CD4-positive, alpha-beta T cell treated with Interferon alpha-2 for 1 hour (primary cell): Measurements from ENCODE around the gene PRUNE2.
A peak's percentile ranks its signal among the peaks of the same experiment; 100 is the strongest.

Experiments
- DNase-seq, 2 donors: peaks; one replicate each; pipeline ENCODE4 v3.0.0-alpha.2; 2020 to 2022

Gene PRUNE2

DNA sequence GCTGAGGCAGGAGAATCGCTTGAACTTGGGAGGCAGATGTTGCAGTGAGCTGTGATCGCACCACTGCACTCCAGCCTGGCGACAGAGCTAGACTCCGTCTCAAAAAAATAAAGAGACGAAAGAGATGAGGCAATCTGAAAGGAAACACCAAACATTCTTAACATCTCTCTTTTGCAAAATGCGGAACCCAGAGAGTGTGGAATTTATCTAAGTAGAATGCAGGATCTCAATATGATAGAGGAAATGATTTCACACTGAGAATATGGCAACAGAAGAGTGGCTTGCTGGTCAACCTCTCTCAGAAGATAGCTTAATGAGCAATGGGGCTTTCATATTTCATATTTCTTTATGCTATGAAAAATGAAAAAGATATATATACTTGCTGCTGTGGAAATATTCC is 175.1 kb downstream of the PRUNE2 start:
- DNase-seq, result no peak

DNA sequence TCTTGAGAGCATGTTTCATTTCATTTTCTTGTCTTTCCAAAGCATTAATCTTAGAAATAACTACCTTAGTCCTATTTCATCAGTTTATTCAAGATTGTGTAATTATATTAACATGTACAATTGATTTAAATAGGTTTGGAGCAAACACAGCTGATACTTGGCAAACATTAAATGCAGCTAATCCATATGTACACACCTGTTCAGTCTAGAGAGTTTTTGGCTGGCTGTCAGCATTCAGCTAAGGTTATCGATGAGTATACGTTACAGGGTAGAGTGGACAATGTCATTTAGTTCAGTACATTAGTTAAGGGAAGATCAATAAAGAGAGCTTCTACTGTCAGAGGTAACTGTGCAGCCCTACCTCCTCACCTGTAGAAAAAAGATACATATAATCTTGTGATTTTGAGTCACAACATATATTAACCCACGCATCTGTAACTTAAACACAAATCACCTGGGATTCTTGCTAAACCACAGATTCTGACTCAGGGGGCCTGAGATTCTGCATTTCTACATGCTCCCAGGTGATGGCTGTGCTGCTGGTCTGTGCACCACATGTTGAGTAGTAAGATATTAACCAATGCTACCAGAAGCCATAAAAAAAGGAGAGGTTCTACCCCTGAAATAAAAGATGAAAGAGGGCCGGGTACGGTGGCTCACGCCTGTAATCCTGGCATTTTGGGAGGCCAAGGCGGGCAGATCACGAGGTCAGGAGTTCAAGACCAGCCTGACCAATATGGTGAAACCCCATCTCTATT is 175.8 kb downstream of the PRUNE2 start:
- no peak for DNase-seq

DNA sequence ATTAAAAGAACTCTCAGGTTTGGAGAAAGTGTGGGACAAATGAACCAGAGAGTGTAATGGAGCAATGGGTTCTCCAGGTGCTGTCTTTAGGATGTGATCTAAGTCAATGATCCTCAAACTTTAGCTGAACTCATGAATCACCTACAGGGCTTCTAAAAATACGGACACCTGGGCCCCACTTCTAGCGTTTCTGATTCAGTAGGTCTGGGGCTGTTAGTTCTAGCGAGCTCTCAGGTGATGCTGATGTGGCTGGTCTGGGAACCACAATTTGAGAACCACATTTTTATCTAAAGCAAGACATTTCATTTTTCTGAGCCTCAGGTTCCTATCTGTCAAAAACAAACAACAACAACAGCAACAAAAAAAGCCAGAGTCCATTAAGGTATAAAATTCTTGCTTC is 176.8 kb downstream of the PRUNE2 start:
- no peak for DNase-seq

DNA sequence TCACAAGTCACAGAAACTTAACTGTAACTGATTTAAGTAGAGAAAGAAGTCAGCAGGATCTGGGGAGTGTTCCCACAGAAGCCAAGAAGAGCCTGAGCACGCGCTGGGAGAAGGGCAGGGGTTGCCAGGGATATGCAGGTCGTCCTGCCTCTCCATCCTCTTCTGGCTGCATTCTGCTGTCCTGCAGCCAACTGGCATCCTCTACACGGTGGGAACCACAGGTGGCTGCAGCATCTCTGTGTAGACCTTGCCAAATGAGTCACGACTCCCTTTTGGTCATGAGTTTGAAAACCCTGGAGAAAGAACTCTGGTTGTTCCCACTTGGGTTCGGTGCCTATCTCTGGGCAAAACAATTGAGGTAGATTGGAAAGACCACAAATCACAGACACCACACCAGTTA is 180.0 kb downstream of the PRUNE2 start:
- no peak for DNase-seq

DNA sequence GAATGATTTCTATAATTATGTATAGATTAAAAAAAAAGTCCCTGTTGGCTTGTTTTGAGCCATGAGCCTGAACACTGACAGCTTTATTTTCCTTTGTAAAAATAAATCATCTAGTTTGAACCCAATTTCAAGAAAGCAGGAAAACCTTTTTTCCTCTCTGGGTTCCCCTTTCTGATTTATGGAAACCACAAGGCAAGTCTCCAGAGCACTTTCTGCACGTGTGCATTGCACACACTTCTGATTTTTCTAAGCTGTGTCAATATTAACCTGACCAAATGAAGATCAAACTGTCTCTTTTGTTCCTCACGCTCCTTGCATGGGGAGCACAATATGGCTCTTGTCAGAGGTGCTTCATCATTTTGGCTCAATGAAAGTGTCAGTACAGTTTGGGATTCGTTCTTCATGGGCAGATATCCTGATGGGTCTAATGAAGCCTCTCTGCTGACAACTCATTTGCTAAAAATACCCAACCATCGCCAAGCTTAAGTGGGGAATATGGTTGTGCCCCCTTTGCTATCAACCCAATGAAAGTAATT is 180.8 kb downstream of the PRUNE2 start:
- DNase-seq, result no peak

DNA sequence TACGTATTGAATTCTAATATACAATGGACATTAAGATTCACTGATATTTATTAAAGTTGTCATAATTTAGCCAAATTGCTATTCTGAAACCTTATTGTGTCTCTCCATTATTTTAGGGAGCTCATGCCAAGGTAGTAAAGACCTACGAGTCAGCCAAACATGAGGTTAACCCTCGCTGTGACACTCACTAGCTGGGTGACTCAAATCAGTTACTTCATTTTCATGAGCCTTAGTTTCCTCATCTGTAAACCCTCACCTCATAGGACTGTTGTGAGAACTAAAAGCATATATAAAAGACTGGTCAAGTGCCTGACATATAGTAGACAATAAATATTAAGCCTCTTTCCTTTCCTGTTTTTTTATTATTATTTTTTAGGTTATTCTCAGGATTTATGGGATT is 185.7 kb downstream of the PRUNE2 start:
- DNase-seq, result no peak

DNA sequence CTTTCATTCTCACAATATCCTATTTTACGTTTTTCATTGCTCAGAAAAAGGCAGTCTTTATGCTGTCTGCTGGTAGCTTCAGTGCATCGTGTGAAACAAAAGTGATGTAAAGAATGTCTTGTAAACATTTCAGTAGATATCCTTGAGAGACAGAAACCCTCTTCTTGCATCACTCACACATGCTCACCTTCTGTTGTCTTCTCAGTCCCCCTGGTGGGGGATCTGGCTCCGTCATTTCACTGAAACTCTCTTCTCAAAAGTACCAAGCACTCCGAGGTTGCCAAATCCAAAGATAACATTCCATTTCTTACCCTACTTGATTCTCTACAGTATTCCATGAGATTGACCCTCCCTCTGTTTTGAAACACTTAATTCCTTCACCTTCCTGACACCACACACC is 187.7 kb downstream of the PRUNE2 start:
- DNase-seq, result no peak

DNA sequence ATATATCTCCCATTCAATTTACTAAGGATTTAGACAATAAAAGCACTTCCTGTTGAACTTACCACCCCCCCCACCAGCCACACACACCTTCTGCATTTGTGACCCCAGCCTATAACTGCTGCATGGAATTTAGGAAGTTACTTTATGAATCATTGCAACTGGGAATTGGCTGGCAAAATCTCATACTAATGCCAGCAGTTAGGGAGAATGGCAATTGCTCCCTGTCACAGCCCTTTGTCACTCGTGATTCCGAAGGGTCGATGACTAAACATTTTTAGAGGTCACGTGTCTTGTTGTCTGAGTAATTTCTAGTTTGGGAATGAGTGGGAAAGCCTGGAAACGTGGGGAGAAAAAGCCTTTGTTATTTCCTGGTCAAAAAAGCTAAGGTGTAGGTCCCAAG is 188.3 kb downstream of the PRUNE2 start:
- DNase-seq, result peak in 1 of 2 donors; percentile 6

DNA sequence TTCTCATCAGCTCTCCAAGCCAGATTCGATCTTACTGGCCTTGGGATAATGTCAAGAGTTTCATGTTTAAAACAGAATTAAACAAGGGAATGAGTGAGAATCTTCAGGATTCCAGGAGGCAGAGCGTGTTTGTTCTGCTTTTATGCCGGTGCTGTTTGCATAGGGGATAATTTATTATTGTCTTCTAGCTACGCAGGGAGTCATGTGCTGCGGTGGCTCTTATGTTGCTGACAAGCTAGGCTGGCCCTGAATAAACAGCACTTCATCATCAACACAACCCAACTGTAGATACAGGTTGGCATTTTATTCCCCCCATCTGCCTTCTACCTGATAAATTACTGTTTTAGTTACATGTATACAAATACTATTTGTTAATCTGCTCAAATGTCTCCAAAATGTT is 188.7 kb downstream of the PRUNE2 start:
- DNase-seq, result no peak

DNA sequence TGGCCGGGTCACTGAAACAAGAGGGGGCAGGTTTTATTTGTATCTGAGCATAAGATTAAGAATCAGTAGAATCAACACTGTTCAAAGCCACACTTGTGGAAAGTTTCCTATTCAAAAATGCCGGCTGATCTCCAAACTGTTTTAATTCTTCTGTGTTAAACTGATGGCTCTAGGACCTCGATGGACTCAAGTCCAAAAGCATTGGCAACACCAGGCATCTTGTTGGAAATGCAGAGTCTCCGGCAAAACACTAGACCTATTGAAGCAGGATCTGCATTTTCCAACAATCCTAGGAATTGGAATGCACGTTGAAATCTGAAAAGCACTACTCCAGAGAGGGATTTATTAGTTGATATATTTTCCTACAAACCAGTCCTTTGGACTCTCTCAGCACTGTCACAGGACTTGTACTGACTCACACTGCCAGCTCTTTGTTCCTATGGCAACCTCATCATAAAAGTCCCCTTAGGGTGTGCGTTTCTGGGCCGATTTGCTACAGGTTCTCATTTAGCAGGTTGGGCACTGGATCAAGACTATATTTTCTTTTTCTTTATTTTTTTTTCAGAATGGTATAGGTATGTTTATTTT is 189.7 kb downstream of the PRUNE2 start:
- DNase-seq, result no peak

DNA sequence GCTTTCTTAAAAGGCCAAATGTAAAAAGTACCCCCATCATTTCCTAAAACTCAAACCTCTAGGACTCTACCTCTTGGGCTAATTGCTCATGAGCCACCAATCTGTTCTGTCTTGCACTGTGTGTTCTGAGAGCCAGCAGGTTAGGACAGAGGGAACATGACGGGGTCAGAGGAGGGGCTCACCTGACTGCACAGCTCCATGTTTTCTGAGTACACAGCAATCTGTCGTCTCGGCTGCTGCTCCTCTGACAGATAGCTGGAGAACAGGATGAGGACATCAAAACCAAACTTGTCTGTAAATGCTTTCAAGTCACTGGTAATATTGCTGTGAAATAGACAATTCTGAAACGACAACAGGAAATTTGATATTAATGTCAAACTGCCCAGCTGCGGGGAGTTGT is 192.5 kb downstream of the PRUNE2 start:
- no peak for DNase-seq

DNA sequence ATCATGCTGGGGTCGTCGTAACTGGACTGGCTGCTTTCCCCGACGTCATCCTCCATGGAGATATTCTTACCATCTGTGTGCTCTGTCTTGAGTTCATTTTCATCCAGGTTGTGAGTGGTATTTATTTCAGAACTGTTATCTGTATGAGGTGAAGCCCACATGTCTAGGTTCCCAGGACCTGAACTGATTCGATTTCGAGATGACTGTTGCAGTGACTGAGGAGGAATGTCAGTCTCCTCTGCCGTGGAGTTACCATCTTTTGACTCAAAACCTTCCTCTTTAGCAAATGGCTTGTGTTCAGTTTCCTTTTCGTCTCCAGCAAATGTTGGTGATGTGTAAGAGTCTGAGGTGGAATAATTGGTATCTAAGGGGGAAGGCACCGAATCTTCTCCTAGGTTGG is 196.9 kb downstream of the PRUNE2 start:
- no peak for DNase-seq

DNA sequence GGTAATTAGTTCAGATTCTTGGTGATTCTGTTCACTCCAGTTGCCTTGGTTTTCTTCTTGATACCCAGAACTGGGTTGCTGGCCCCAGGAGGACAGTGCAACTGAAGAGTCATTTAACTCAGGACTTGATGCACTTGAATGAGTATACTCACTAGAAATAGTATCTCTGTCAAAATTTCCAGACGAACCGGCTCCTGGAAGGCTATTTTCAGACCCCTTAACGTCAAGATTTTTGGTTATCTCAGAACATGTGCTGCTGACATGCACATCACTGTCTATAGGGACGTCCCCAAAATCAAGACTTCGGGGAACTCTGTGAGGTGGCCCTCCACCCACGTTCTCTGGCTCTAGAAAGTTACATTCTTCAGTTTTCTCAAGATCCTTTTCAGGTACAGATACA is 198.4 kb downstream of the PRUNE2 start:
- DNase-seq, result no peak

DNA sequence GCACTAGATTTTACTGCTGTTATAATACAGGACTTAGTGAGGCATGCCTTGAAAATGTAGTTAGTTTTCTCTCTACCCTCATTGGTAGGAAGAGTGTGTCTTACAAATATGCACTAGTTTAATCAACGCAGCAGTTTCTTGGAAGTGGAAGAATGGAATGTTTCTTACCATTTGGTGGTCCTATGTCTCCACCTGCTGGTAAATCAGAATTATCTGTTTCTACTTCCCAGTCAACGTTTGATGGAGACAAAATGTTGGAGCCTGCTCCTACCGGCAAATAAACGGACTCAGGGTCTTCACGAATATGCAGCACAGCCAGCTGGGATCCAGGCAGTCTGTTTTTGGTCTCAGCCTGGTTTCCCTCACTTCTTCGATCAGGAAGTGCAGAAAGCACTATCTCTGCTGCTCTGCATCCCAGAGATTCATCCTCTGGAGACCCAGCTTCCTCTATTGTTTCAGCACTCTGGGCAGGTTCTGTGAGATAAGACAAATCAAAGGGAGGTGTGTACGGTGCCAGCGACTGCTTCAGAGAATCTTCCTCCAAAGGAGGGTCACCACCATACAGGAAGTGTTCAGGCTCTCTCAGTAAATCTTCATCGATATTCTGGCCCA is 201.2 kb downstream of the PRUNE2 start:
- peak; percentile 9 to 62 for DNase-seq

DNA sequence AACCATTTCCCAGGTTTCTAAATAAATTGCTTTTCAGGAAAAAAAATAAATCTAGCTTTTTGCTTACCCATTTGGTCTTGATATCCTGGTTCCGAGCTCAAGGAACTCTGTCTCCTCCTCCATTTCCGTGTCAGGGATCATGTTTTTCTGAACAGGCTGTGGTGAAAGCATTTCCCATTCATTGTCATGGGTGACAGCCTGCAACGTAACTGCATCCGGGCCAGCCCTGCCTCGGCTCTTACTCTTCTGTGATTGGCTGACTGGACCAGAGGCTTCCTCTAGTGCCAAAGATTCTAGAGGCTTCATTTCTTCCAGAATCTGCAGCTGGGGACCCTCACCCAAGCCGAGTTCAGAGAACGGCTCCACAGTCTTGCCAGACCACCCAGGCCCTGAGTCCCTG is 202.6 kb downstream of the PRUNE2 start:
- DNase-seq, result no peak

DNA sequence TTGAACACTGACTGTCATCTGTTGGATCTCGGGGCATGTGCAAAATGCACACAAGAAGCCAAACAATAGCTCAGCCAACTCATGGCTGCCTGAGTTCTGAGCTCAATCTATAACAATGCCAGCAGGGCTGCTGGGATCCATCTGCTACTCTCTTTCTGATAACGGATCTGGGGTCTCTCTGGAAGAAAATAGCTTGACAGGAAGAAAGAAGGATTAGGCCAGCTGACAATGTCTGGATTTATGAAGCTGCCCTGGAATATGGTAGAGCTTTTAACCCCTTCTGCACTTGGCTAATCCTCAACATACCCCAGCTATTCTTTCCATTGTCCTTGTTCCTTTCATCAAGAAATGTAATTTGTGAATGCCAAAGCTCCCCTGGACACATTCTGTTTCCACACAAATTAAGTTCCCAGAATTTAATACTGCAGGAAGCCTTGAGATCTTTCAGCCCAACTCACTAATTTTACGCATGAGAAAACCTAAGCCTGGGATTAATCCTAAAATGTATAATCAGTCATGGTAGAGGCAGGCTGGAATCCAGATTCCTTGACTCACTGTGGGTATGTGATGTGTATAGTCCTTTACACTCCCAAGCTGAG is 204.4 kb downstream of the PRUNE2 start:
- DNase-seq, result no peak

DNA sequence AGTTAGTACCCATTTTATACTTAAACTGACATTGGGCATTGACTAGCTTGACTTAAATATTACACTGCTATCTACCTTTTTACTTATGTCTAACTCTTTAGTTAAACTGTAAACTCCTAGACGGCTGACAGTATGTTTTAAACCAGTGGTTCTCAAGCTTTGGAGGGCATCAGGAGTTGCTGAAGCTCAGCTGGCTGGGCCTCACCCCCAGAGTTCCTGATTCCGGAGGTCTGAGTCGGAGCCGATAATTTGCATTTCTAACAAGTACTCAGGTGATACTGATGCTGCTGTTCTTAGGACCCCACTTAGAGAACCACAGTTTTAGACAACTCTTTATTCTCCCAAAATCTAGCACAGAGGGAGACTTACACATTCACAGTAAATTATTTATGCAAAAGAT is 205.0 kb downstream of the PRUNE2 start:
- no peak for DNase-seq

DNA sequence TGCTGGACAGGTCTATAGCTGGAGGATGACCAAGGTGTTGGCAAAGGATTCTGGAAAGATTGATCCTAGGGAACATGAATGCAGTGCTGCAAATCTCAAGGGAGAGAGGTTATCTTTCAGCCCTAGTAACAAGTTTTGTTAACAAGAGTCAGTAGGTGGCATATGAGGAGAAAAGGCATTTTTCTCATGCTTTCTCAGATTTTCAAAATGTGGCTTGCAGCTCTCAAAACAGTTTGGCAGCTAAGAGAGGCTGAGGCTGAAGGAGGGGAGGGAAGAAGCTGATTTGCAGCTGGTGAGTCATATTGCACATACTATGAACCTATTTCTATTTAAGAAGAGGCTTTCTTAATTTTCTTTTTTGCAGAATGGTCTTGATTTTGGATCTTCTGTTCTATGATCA is 205.9 kb downstream of the PRUNE2 start:
- DNase-seq, result no peak

DNA sequence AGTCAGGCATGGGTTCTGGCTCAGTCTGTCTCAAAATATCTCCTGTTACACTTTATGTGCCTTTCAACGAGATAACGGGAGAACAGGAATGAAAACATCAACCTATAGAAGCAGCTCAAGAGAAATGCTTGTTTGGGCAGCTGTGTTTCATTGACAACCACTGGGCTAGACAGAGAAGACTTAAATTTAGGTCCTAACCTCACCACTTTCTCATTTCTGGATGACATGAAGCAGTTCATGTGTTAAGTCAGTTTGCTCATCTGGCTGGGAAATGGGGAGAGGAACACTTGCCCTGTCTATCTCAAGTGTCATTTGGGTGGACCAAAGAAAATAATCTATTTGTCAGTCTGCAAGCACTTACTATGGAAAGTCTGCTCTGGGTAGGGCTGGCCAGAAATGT is 208.4 kb downstream of the PRUNE2 start:
- no peak for DNase-seq

DNA sequence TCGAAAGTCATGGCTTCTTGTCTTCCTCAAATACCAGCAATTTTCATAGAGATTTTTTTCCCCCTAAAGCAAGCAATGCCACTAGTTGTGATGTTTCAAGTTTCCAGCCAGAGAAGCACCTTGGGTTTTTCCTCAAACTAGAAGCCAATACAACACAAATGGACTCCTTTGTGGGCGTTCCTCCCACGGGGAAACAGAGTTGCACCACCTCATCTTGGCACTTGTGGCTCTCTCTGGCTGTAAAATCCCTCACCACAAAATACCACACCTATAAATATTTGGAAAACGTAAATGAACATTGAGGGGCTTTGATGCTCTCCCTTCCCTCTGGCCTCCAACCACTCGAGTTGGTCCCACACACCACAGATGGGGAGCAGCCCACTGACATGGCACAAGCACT is 208.8 kb downstream of the PRUNE2 start:
- no peak for DNase-seq

DNA sequence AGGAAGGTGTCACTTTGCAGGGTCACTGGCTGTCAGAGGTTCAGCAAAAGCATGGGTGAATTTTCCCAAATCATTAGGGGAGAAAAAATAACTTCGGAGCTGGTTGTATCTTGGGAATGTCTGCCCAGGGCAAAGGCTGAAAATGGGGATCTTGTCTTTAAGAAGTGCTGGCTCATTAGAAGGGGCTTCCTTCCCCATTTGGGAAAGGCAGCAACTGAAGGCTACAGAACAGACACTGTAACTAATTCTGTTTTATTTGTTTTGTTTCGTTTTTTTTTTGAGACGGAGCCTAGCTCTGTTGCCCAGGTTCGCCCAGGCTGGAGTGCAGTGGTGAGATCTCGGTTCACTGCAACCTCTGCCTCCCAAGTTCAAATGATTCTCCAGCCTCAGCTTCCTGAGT is 212.0 kb downstream of the PRUNE2 start:
- DNase-seq, result no peak

DNA sequence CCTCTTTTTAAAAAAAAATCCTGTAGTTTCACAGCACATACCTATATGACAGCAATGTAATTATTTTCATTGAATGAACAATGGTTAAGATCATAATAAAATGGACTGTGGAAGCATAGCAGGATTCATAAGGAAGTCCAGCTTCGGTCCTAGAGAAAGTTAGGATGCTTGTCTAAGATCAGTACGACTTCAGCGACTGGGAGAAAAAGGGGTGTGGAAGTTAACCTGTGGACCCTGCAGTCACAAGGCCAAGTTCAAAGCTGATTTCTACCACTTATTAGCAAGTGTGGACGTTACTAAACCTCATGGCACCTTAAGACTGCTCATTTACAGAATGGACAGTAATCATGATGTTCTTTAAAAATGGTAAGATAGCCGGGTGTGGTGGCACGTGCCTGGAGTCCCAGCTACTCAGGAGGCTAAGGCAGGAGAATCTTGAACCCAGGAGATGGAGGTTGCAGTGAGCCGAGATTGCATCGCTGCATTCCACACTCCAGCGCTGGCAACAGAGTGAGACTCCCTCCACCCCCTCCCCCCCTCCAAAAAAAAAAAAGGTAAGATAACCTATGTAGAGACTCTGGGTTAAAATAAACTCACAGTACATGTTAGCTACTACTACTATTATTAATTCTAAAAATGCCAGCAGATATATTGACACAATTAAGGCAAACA is 213.3 kb downstream of the PRUNE2 start:
- DNase-seq, result no peak
